Neural cell (in vitro differentiated cells): ENCODE measurements around the gene KIF5C. TPM values are rescaled to one million over a fixed set of nuclear protein-coding genes. Genes with fewer than 3 reads are reported as not detected.

Source experiments
- H2AFZ ChIP-seq: fragments of 200-600, 300-800 bp; sonication (generic), shearing (Covaris generic); 2 replicates; pipeline ENCODE4 v1.6.0; 2014; ENCODE audit warnings: low read depth, mild to moderate bottlenecking, antibody characterized with exemption, low read length, moderate library complexity
- H3F3A ChIP-seq: fragments of 200-600 bp; shearing (Covaris generic); 2 replicates; pipeline ENCODE4 v1.6.1; 2016; ENCODE audit warnings: mild to moderate bottlenecking, moderate library complexity, mixed read lengths, antibody characterized with exemption, low read length; ENCODE audit not compliant: insufficient read depth, poor library complexity, severe bottlenecking
- H3K27ac ChIP-seq: fragments of 200-600, 300-800 bp; sonication (generic), shearing (Covaris generic); 2 replicates; pipeline ENCODE4 v1.5.1; 2014; ENCODE audit warnings: mild to moderate bottlenecking, low read length, moderate library complexity
- H3K27me3 ChIP-seq: fragments of 300-800, 200-600 bp; sonication (generic), shearing (Covaris generic); 2 replicates; pipeline ENCODE4 v1.6.0; 2014; ENCODE audit warnings: mild to moderate bottlenecking, low read depth, low read length, moderate library complexity; ENCODE audit not compliant: insufficient read depth
- H3K36me3 ChIP-seq: fragments of 300-800, 200-600 bp; sonication (generic), shearing (Covaris generic); 2 replicates; pipeline ENCODE4 v1.5.1; 2014; ENCODE audit warnings: mild to moderate bottlenecking, antibody characterized with exemption, low read length, moderate library complexity; ENCODE audit not compliant: insufficient read depth
- H3K4me2 ChIP-seq: fragments of 300-800, 200-600 bp; sonication (generic), shearing (Covaris generic); 2 replicates; pipeline ENCODE4 v1.6.0; 2014; ENCODE audit warnings: mild to moderate bottlenecking, low read length
- H3K4me3 ChIP-seq: fragments of 300-800, 200-600 bp; sonication (generic), shearing (Covaris generic); 2 replicates; pipeline ENCODE4 v1.5.1; 2014; ENCODE audit warnings: mild to moderate bottlenecking, low read length, moderate library complexity
- H3K79me2 ChIP-seq: fragments of 200-600 bp; shearing (Covaris generic); replicated peaks from 2 replicates; pipeline ENCODE4 v1.6.0; 2014; ENCODE audit warnings: mild to moderate bottlenecking, low read length, moderate library complexity; ENCODE audit not compliant: insufficient read depth
- H3K9ac ChIP-seq: fragments of 300-800, 200-600 bp; sonication (generic), shearing (Covaris generic); 2 replicates; pipeline ENCODE4 v1.6.1; 2016; ENCODE audit warnings: mild to moderate bottlenecking, low read length, mixed read lengths
- H3K9me2 ChIP-seq: fragments of 200-600 bp; shearing (Covaris generic); 2 replicates; pipeline ENCODE4 v1.6.1; 2016; ENCODE audit warnings: mild to moderate bottlenecking, low read length, mixed read lengths; ENCODE audit not compliant: insufficient read depth
- H3K9me3 ChIP-seq: fragments of 200-600, 300-800 bp; sonication (generic), shearing (Covaris generic); 2 replicates; pipeline ENCODE4 v1.6.1; 2016; ENCODE audit warnings: mild to moderate bottlenecking, mixed run types, low read length, moderate library complexity, mixed read lengths
- H4K20me1 ChIP-seq: fragments of 200-600 bp; shearing (Covaris generic); 2 replicates; pipeline ENCODE4 v1.6.1; 2016; ENCODE audit warnings: mild to moderate bottlenecking, mixed run types; ENCODE audit not compliant: insufficient read depth
- EP300 ChIP-seq: fragments of 450-650 bp; conservative IDR thresholded peaks from 2 replicates; pipeline ENCODE4 v1.6.1; 2014; ENCODE audit warnings: antibody characterized with exemption, mild to moderate bottlenecking, moderate library complexity; ENCODE audit not compliant: poor library complexity, severe bottlenecking
- EZH2 ChIP-seq: fragments of 200-600, 300-800 bp; shearing (Covaris generic), sonication (generic); IDR thresholded peaks from 2 replicates; pipeline ENCODE4 v1.6.1; 2014; ENCODE audit warnings: antibody characterized with exemption, low read length, borderline replicate concordance, mild to moderate bottlenecking; ENCODE audit not compliant: insufficient read depth, poor library complexity, severe bottlenecking
- MXI1 ChIP-seq: fragments of 450-650 bp; conservative IDR thresholded peaks from 2 replicates; pipeline ENCODE4 v1.6.1; 2014; ENCODE audit warnings: antibody characterized with exemption, mild to moderate bottlenecking; ENCODE audit not compliant: poor library complexity, severe bottlenecking
- POLR2AphosphoS5 ChIP-seq: IDR thresholded peaks from 2 replicates; pipeline ENCODE4 v1.6.1; 2012
- RAD21 ChIP-seq: fragments of 450-650 bp; conservative IDR thresholded peaks from 2 replicates; pipeline ENCODE4 v1.6.1; 2014; ENCODE audit warnings: antibody characterized with exemption, mild to moderate bottlenecking, moderate library complexity
- SMC3 ChIP-seq: fragments of 450-650 bp; conservative IDR thresholded peaks from 2 replicates; pipeline ENCODE4 v1.6.1; 2014; ENCODE audit warnings: antibody characterized with exemption, mild to moderate bottlenecking, moderate library complexity; ENCODE audit not compliant: poor library complexity
- TAF1 ChIP-seq: IDR thresholded peaks from 2 replicates; pipeline ENCODE4 v1.6.1; 2012; ENCODE audit warnings: low read depth
- polyA plus RNA-seq: library from polyadenylated mRNA; depleted of rRNA; stranded (reverse); fragments of >200 nt; gene quantifications from 2 replicates; pipeline ENCODE4 v1.2.3, GENCODE V29; 2014
- TF ChIP-seq, protein P1 (sequence below): fragments of 450-650 bp; IDR thresholded peaks from 2 replicates; pipeline ENCODE4 v1.5.1; 2014; ENCODE audit warnings: antibody characterized with exemption, mild to moderate bottlenecking, moderate library complexity; ENCODE audit not compliant: poor library complexity, severe bottlenecking
- TF ChIP-seq, protein P2 (sequence below): IDR thresholded peaks from 2 replicates; pipeline ENCODE4 v1.6.1; 2012; ENCODE audit warnings: borderline replicate concordance

Gene KIF5C
- polyA plus RNA-seq, 1 donor from 2014 or later, result 527 TPM

DNA sequence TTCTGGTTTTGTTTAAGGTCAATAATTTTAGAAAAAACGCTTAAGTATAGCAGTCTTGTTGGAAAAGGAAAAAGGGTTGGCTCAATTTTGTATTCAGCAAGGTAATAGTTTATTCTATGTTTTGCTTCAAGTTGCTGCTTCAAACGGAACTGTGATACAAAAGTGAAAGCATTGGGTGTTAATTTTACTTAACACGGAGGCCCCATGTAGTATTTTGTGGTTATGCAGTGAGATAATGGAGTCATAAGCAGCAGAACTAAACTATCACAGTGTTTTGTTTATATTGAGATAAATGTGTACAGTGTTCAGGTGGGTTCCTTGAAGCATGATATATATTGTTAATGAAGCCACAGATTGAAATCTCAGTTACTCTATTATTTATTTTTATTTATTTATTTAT, 96.5 kb downstream of the KIF5C start:
- Histone ChIP-seq H3K27me3 (no peaks in the 10 kb centered on the region), H3K36me3 (peaks cover 16% of the 10 kb centered on the region), H3K4me2 (no peak overlapping the region), H3K9me2 (no peaks in the 10 kb centered on the region), H4K20me1 (no peaks in the 10 kb centered on the region), H3K9me3 (no peaks in the 10 kb centered on the region), H3F3A (peaks cover 4% of the 10 kb centered on the region), H2AFZ (no peak overlapping the region), H3K79me2 (peaks cover 35% of the 10 kb centered on the region), H3K4me3 (no peak overlapping the region), H3K27ac (no peak overlapping the region), H3K9ac (no peak overlapping the region)
- TF ChIP-seq, protein P1, sequence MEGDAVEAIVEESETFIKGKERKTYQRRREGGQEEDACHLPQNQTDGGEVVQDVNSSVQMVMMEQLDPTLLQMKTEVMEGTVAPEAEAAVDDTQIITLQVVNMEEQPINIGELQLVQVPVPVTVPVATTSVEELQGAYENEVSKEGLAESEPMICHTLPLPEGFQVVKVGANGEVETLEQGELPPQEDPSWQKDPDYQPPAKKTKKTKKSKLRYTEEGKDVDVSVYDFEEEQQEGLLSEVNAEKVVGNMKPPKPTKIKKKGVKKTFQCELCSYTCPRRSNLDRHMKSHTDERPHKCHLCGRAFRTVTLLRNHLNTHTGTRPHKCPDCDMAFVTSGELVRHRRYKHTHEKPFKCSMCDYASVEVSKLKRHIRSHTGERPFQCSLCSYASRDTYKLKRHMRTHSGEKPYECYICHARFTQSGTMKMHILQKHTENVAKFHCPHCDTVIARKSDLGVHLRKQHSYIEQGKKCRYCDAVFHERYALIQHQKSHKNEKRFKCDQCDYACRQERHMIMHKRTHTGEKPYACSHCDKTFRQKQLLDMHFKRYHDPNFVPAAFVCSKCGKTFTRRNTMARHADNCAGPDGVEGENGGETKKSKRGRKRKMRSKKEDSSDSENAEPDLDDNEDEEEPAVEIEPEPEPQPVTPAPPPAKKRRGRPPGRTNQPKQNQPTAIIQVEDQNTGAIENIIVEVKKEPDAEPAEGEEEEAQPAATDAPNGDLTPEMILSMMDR, result no peak
- TF ChIP-seq EZH2, result no peak
- no peak for TF ChIP-seq MXI1
- no peak for TF ChIP-seq POLR2AphosphoS5
- no peak for TF ChIP-seq EP300
- no peak for TF ChIP-seq RAD21
- TF ChIP-seq TAF1, result no peak
- no peak for TF ChIP-seq SMC3
- TF ChIP-seq, protein P2, sequence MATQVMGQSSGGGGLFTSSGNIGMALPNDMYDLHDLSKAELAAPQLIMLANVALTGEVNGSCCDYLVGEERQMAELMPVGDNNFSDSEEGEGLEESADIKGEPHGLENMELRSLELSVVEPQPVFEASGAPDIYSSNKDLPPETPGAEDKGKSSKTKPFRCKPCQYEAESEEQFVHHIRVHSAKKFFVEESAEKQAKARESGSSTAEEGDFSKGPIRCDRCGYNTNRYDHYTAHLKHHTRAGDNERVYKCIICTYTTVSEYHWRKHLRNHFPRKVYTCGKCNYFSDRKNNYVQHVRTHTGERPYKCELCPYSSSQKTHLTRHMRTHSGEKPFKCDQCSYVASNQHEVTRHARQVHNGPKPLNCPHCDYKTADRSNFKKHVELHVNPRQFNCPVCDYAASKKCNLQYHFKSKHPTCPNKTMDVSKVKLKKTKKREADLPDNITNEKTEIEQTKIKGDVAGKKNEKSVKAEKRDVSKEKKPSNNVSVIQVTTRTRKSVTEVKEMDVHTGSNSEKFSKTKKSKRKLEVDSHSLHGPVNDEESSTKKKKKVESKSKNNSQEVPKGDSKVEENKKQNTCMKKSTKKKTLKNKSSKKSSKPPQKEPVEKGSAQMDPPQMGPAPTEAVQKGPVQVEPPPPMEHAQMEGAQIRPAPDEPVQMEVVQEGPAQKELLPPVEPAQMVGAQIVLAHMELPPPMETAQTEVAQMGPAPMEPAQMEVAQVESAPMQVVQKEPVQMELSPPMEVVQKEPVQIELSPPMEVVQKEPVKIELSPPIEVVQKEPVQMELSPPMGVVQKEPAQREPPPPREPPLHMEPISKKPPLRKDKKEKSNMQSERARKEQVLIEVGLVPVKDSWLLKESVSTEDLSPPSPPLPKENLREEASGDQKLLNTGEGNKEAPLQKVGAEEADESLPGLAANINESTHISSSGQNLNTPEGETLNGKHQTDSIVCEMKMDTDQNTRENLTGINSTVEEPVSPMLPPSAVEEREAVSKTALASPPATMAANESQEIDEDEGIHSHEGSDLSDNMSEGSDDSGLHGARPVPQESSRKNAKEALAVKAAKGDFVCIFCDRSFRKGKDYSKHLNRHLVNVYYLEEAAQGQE, result no peak

DNA sequence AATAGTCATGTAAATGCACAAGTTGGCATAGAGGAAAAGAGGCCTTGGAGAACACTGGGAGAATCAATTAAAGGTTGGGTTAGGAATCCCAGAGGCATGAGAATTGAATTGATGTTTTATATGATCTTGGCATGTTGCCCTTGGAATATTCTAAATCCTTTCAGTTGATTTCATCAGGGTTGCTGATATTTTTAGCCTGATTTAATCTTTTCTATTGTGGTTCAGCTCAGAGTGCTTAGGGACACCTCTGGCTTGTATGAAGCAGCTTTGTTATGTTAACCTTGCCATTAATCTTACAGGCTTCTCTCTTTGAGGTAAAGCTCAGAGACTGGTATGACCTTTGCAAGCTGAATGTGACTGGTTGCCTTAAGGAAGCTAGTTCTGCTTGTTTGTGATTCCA, 99.1 kb downstream of the KIF5C start:
- H3K36me3 ChIP-seq, result peaks cover 16% of the 10 kb centered on the region
- TF ChIP-seq, protein P1, result no peak
- TF ChIP-seq, protein P2, result no peak
- no peak for TF ChIP-seq EZH2
- TF ChIP-seq RAD21, result no peak
- TF ChIP-seq SMC3, result no peak
- no peak for TF ChIP-seq POLR2AphosphoS5
- TF ChIP-seq EP300, result no peak
- no peak for TF ChIP-seq MXI1
- no peak for TF ChIP-seq TAF1
- H3F3A ChIP-seq, result peaks cover 4% of the 10 kb centered on the region
- H4K20me1 ChIP-seq, result peaks cover 5% of the 10 kb centered on the region
- no peak overlapping the region for H3K9ac ChIP-seq
- H2AFZ ChIP-seq, result no peak overlapping the region
- H3K9me3 ChIP-seq, result no peaks in the 10 kb centered on the region
- no peak overlapping the region for H3K4me3 ChIP-seq
- H3K9me2 ChIP-seq, result no peaks in the 10 kb centered on the region
- peaks cover 47% of the 10 kb centered on the region for H3K79me2 ChIP-seq
- H3K27ac ChIP-seq, result no peak overlapping the region
- no peaks in the 10 kb centered on the region for H3K27me3 ChIP-seq
- no peak overlapping the region for H3K4me2 ChIP-seq
